Measurements from ENCODE around the gene RPL35. TPM values are rescaled to one million over a fixed set of nuclear protein-coding genes. Genes with fewer than 3 reads are reported as not detected.

RPL35 gene
- polyA plus RNA-seq, 1 donor: 1,710 TPM

GRCh38 chr9:124890179-124890578 lies 28.4 kb upstream of the RPL35 start:
- no CpG with 5 or more reads among the region's 7 CpGs for WGBS (ENCODE audit: insufficient coverage, low lambda C conversion rate)
- DNase-seq: no peak
- Histone ChIP-seq H3K4me3 (ENCODE audit: low read length) (no peak overlapping the region), H3K4me1 (ENCODE audit: control insufficient read depth, insufficient read depth, low read length) (no peaks in the 10 kb centered on the region), H3K27me3 (ENCODE audit: control insufficient read depth, insufficient read depth, low read length) (no peaks in the 10 kb centered on the region), H3K36me3 (ENCODE audit: control insufficient read depth, insufficient read depth, low read length) (peaks cover 80% of the 10 kb centered on the region), H3K27ac (ENCODE audit: low read length) (no peak overlapping the region), H3K9me3 (ENCODE audit: control insufficient read depth, low read depth, low read length) (no peaks in the 10 kb centered on the region)

- H3K36me3 ChIP-seq (ENCODE audit: control insufficient read depth, insufficient read depth, low read length): peaks cover 80% of the 10 kb centered on the region
- H3K9me3 ChIP-seq (ENCODE audit: control insufficient read depth, low read depth, low read length): no peaks in the 10 kb centered on the region
Observed at GRCh38 chr9:124889006-124889405, 27.2 kb upstream of the RPL35 start.

GRCh38 chr9:124887832-124888231 lies 26.1 kb upstream of the RPL35 start:
- no CpG with 5 or more reads among the region's 5 CpGs for WGBS (ENCODE audit: insufficient coverage, low lambda C conversion rate)
- Histone ChIP-seq H3K9me3 (ENCODE audit: control insufficient read depth, low read depth, low read length) (no peaks in the 10 kb centered on the region), H3K4me1 (ENCODE audit: control insufficient read depth, insufficient read depth, low read length) (no peaks in the 10 kb centered on the region), H3K27me3 (ENCODE audit: control insufficient read depth, insufficient read depth, low read length) (no peaks in the 10 kb centered on the region), H3K36me3 (ENCODE audit: control insufficient read depth, insufficient read depth, low read length) (peaks cover 72% of the 10 kb centered on the region), H3K27ac (ENCODE audit: low read length) (no peak overlapping the region), H3K4me3 (ENCODE audit: low read length) (no peak overlapping the region)
- no peak for DNase-seq

More at GRCh38 chr9:124889006-124889405, 27.2 kb upstream of the RPL35 start:
- no CpG with 5 or more reads among the region's 13 CpGs for WGBS (ENCODE audit: insufficient coverage, low lambda C conversion rate)
- no peaks in the 10 kb centered on the region for H3K4me1 ChIP-seq (ENCODE audit: control insufficient read depth, insufficient read depth, low read length)
- no peak overlapping the region for H3K27ac ChIP-seq (ENCODE audit: low read length)
- H3K4me3 ChIP-seq (ENCODE audit: low read length): no peak overlapping the region
- DNase-seq: no peak
- H3K27me3 ChIP-seq (ENCODE audit: control insufficient read depth, insufficient read depth, low read length): no peaks in the 10 kb centered on the region

GRCh38 chr9:124886866-124887492 lies 25.2 kb upstream of the RPL35 start:
- Histone ChIP-seq H3K9me3 (ENCODE audit: control insufficient read depth, low read depth, low read length) (no peaks in the 10 kb centered on the region), H3K36me3 (ENCODE audit: control insufficient read depth, insufficient read depth, low read length) (peaks cover 76% of the 10 kb centered on the region), H3K4me3 (ENCODE audit: low read length) (no peak overlapping the region), H3K27me3 (ENCODE audit: control insufficient read depth, insufficient read depth, low read length) (no peaks in the 10 kb centered on the region), H3K4me1 (ENCODE audit: control insufficient read depth, insufficient read depth, low read length) (no peaks in the 10 kb centered on the region), H3K27ac (ENCODE audit: low read length) (no peak overlapping the region)
- 83% methylated on average over 4 of the region's 17 CpGs for WGBS (ENCODE audit: insufficient coverage, low lambda C conversion rate)
- no peak for DNase-seq

GRCh38 chr9:124886461-124886860 lies 24.7 kb upstream of the RPL35 start:
- no CpG with 5 or more reads among the region's 10 CpGs for WGBS (ENCODE audit: insufficient coverage, low lambda C conversion rate)
- H3K36me3 ChIP-seq (ENCODE audit: control insufficient read depth, insufficient read depth, low read length): peaks cover 79% of the 10 kb centered on the region

GRCh38 chr9:124885551-124885950 lies 23.8 kb upstream of the RPL35 start:
- no peak for DNase-seq
- Histone ChIP-seq H3K4me1 (ENCODE audit: control insufficient read depth, insufficient read depth, low read length) (no peaks in the 10 kb centered on the region), H3K36me3 (ENCODE audit: control insufficient read depth, insufficient read depth, low read length) (peaks cover 79% of the 10 kb centered on the region)

More at GRCh38 chr9:124886461-124886860, 24.7 kb upstream of the RPL35 start:
- Histone ChIP-seq H3K27me3 (ENCODE audit: control insufficient read depth, insufficient read depth, low read length) (no peaks in the 10 kb centered on the region), H3K9me3 (ENCODE audit: control insufficient read depth, low read depth, low read length) (no peaks in the 10 kb centered on the region), H3K27ac (ENCODE audit: low read length) (no peak overlapping the region), H3K4me1 (ENCODE audit: control insufficient read depth, insufficient read depth, low read length) (no peaks in the 10 kb centered on the region), H3K4me3 (ENCODE audit: low read length) (no peak overlapping the region)
- DNase-seq: no peak

GRCh38 chr9:124884376-124884775 lies 22.6 kb upstream of the RPL35 start:
- Histone ChIP-seq H3K36me3 (ENCODE audit: control insufficient read depth, insufficient read depth, low read length) (peaks cover 78% of the 10 kb centered on the region), H3K4me1 (ENCODE audit: control insufficient read depth, insufficient read depth, low read length) (no peaks in the 10 kb centered on the region), H3K9me3 (ENCODE audit: control insufficient read depth, low read depth, low read length) (no peaks in the 10 kb centered on the region), H3K27me3 (ENCODE audit: control insufficient read depth, insufficient read depth, low read length) (no peaks in the 10 kb centered on the region), H3K4me3 (ENCODE audit: low read length) (no peak overlapping the region), H3K27ac (ENCODE audit: low read length) (no peak overlapping the region)
- no peak for DNase-seq
- 100% methylated on average over 1 of the region's 4 CpGs for WGBS (ENCODE audit: insufficient coverage, low lambda C conversion rate)

More at GRCh38 chr9:124885551-124885950, 23.8 kb upstream of the RPL35 start:
- Histone ChIP-seq H3K9me3 (ENCODE audit: control insufficient read depth, low read depth, low read length) (no peaks in the 10 kb centered on the region), H3K27me3 (ENCODE audit: control insufficient read depth, insufficient read depth, low read length) (no peaks in the 10 kb centered on the region), H3K27ac (ENCODE audit: low read length) (no peak overlapping the region), H3K4me3 (ENCODE audit: low read length) (no peak overlapping the region)
- WGBS (ENCODE audit: insufficient coverage, low lambda C conversion rate): no CpG with 5 or more reads among the region's 4 CpGs

- no peaks in the 10 kb centered on the region for H3K9me3 ChIP-seq (ENCODE audit: control insufficient read depth, low read depth, low read length)
- no peaks in the 10 kb centered on the region for H3K27me3 ChIP-seq (ENCODE audit: control insufficient read depth, insufficient read depth, low read length)
- WGBS (ENCODE audit: insufficient coverage, low lambda C conversion rate): no CpG with 5 or more reads among the region's 13 CpGs
- H3K36me3 ChIP-seq (ENCODE audit: control insufficient read depth, insufficient read depth, low read length): peaks cover 76% of the 10 kb centered on the region
- no peak overlapping the region for H3K4me3 ChIP-seq (ENCODE audit: low read length)
- no peak overlapping the region for H3K27ac ChIP-seq (ENCODE audit: low read length)
- H3K4me1 ChIP-seq (ENCODE audit: control insufficient read depth, insufficient read depth, low read length): no peaks in the 10 kb centered on the region
- DNase-seq: no peak
Observed at GRCh38 chr9:124882231-124882630, 20.5 kb upstream of the RPL35 start.

- H3K27me3 ChIP-seq (ENCODE audit: control insufficient read depth, insufficient read depth, low read length): no peaks in the 10 kb centered on the region
- H3K36me3 ChIP-seq (ENCODE audit: control insufficient read depth, insufficient read depth, low read length): peaks cover 75% of the 10 kb centered on the region
- H3K27ac ChIP-seq (ENCODE audit: low read length): no peak overlapping the region
- no peaks in the 10 kb centered on the region for H3K4me1 ChIP-seq (ENCODE audit: control insufficient read depth, insufficient read depth, low read length)
- no CpG with 5 or more reads among the region's 16 CpGs for WGBS (ENCODE audit: insufficient coverage, low lambda C conversion rate)
- no peak overlapping the region for H3K4me3 ChIP-seq (ENCODE audit: low read length)
- no peaks in the 10 kb centered on the region for H3K9me3 ChIP-seq (ENCODE audit: control insufficient read depth, low read depth, low read length)
- DNase-seq: no peak
Observed at GRCh38 chr9:124881138-124881743, 19.5 kb upstream of the RPL35 start.

GRCh38 chr9:124880501-124880900 lies 18.7 kb upstream of the RPL35 start:
- no CpG with 5 or more reads among the region's 9 CpGs for WGBS (ENCODE audit: insufficient coverage, low lambda C conversion rate)
- DNase-seq: no peak
- Histone ChIP-seq H3K4me3 (ENCODE audit: low read length) (no peak overlapping the region), H3K4me1 (ENCODE audit: control insufficient read depth, insufficient read depth, low read length) (no peaks in the 10 kb centered on the region), H3K36me3 (ENCODE audit: control insufficient read depth, insufficient read depth, low read length) (peaks cover 74% of the 10 kb centered on the region), H3K27me3 (ENCODE audit: control insufficient read depth, insufficient read depth, low read length) (no peaks in the 10 kb centered on the region), H3K27ac (ENCODE audit: low read length) (no peak overlapping the region), H3K9me3 (ENCODE audit: control insufficient read depth, low read depth, low read length) (no peaks in the 10 kb centered on the region)

- H3K36me3 ChIP-seq (ENCODE audit: control insufficient read depth, insufficient read depth, low read length): peaks cover 80% of the 10 kb centered on the region
- H3K27ac ChIP-seq (ENCODE audit: low read length): no peak overlapping the region
- no peaks in the 10 kb centered on the region for H3K27me3 ChIP-seq (ENCODE audit: control insufficient read depth, insufficient read depth, low read length)
- no peaks in the 10 kb centered on the region for H3K9me3 ChIP-seq (ENCODE audit: control insufficient read depth, low read depth, low read length)
- 100% methylated on average over 1 of the region's 10 CpGs for WGBS (ENCODE audit: insufficient coverage, low lambda C conversion rate)
- H3K4me1 ChIP-seq (ENCODE audit: control insufficient read depth, insufficient read depth, low read length): no peaks in the 10 kb centered on the region
- no peak overlapping the region for H3K4me3 ChIP-seq (ENCODE audit: low read length)
- DNase-seq: no peak
Observed at GRCh38 chr9:124879226-124879625, 17.5 kb upstream of the RPL35 start.
